Lung (tissue), 12 donors: ENCODE measurements around the gene MYT1. TPM values are rescaled to one million over a fixed set of nuclear protein-coding genes. Genes with fewer than 3 reads are reported as not detected.
"Not testable (repeated sequence)": the region's sequence is repeated elsewhere in the genome, so short reads cannot be mapped to it uniquely, and the experiment has no call there.

ENCODE experiments used
- ATAC-seq: fragments of 200-7000 bp; cut with Tn5 transposase; one replicate; pipeline ENCODE4 v1.9.1; 2020; ENCODE audit warnings: moderate number of reproducible peaks; ENCODE audit not compliant: insufficient read depth, low FRiP score
- DNase-seq, 3 donors: peaks; one replicate each; pipeline ENCODE4 v3.0.0-alpha.2; 2013 to 2017
- H3K27ac ChIP-seq, 2 donors: one replicate each; pipeline ENCODE4 v1.5.1; 2013; ENCODE audit warnings: mild to moderate bottlenecking in 2 of 2, moderate library complexity in 2 of 2, control low read depth in 1 of 2, inconsistent platforms in 1 of 2, low read depth in 1 of 2, low read length in 1 of 2
- H3K27me3 ChIP-seq, 3 donors: one replicate each; pipeline ENCODE4 v1.5.1; 2013; ENCODE audit warnings: low read length in 2 of 3; ENCODE audit not compliant: control insufficient read depth in 3 of 3, insufficient read depth in 3 of 3
- H3K36me3 ChIP-seq, 4 donors: one replicate each; pipeline ENCODE4 v1.5.1; 2013; ENCODE audit warnings: low read length in 4 of 4, mild to moderate bottlenecking in 1 of 4, moderate library complexity in 1 of 4; ENCODE audit not compliant: control insufficient read depth in 4 of 4, insufficient read depth in 4 of 4
- H3K4me1 ChIP-seq, 5 donors: one replicate each; pipeline ENCODE4 v1.5.1; 2013; ENCODE audit warnings: low read length in 5 of 5, mild to moderate bottlenecking in 2 of 5, moderate library complexity in 1 of 5; ENCODE audit not compliant: control insufficient read depth in 5 of 5, insufficient read depth in 5 of 5
- H3K4me3 ChIP-seq: one replicate; pipeline ENCODE4 v1.5.1; 2013; ENCODE audit warnings: mild to moderate bottlenecking, control low read depth, moderate library complexity
- H3K9ac ChIP-seq, 2 donors: one replicate each; pipeline ENCODE4 v1.5.1; 2013; ENCODE audit warnings: low read length in 2 of 2, control low read depth in 1 of 2; ENCODE audit not compliant: insufficient read depth in 1 of 2
- H3K9me3 ChIP-seq, 4 donors: one replicate each; pipeline ENCODE4 v1.5.1; 2013; ENCODE audit warnings: low read length in 3 of 4, mild to moderate bottlenecking in 1 of 4, moderate library complexity in 1 of 4; ENCODE audit not compliant: control insufficient read depth in 4 of 4, insufficient read depth in 3 of 4
- CTCF ChIP-seq: IDR thresholded peaks from 2 replicates; pipeline ENCODE4 v1.5.1; 2012; ENCODE audit warnings: mild to moderate bottlenecking; ENCODE audit errors: control extremely low read depth, extremely low read depth
- WGBS, 2 donors: extraction: QIAGEN DNeasy Blood & Tissue Kit; methylation state at CpG; one replicate each; pipeline ENCODE4 v1.1.7; 2013; 5-methylcytosine and 5-hydroxymethylcytosine counted together
- polyA plus RNA-seq, 2 donors: library from polyadenylated mRNA; stranded (reverse); fragments of 200-250 nt; gene quantifications; one replicate each; pipeline ENCODE4 v1.2.1, GENCODE V29; 2013
- total RNA-seq, 2 donors: library from RNA; depleted of rRNA in 1 of 2; stranded (reverse); fragments of >200 nt in 1 of 2; gene quantifications; one replicate each; pipeline ENCODE4 v1.2.1, GENCODE V29; 2014 to 2021
- donor health status: control.
- donor health status: control.
- donor health status: Bipolar disorder and iron deficiency.
- donor health status: healthy.
- donor health status: DM: yes; HTN: yes; CAD: no.

Gene MYT1
- total and polyA plus RNA-seq, 4 donors = 0.03 to 0.40 (median 0.10) TPM; not detected in 1

GRCh38 chr20:64116541-64117431 lies 47.5 kb upstream of the MYT1 start:
- DNase-seq (no peak), ATAC-seq (no peak)
- no peak overlapping the region for H3K27ac ChIP-seq
- no peaks in the 10 kb centered on the region for H3K9me3 ChIP-seq
- H3K4me3 ChIP-seq = no peak overlapping the region
- no peaks in the 10 kb centered on the region for H3K27me3 ChIP-seq
- H3K4me1 ChIP-seq = peaks cover 0 to 5% (median 0%) of the 10 kb centered on the region in 5 donors
- TF ChIP-seq CTCF = no peak
- no peaks in the 10 kb centered on the region for H3K36me3 ChIP-seq
- H3K9ac ChIP-seq = no peak overlapping the region
- WGBS, 2 donors = 75 to 93% methylated on average over 16 to 17 of the region's 17 CpGs

GRCh38 chr20:64117432-64117777 lies 46.8 kb upstream of the MYT1 start:
- 87 to 90% methylated on average over 3 to 4 of the region's 6 CpGs for WGBS, 2 donors

GRCh38 chr20:64119301-64119680 lies 45.0 kb upstream of the MYT1 start:
- Histone ChIP-seq H3K27me3 (no peaks in the 10 kb centered on the region), H3K4me3 (no peak overlapping the region), H3K36me3 (no peaks in the 10 kb centered on the region), H3K4me1 (peaks cover 0 to 5% (median 0%) of the 10 kb centered on the region in 5 donors), H3K27ac (no peak overlapping the region), H3K9ac (no peak overlapping the region), H3K9me3 (no peaks in the 10 kb centered on the region)
- DNase-seq (no peak), ATAC-seq (no peak)
- WGBS, 2 donors = 82 to 89% methylated on average over 8 of the region's 8 CpGs
- TF ChIP-seq CTCF = no peak

More at GRCh38 chr20:64117432-64117777, 46.8 kb upstream of the MYT1 start:
- H3K27me3 ChIP-seq, ATAC-seq, H3K36me3 ChIP-seq, H3K4me1 ChIP-seq, H3K9ac ChIP-seq, H3K9me3 ChIP-seq, DNase-seq, H3K27ac ChIP-seq, H3K4me3 ChIP-seq: not testable (repeated sequence)

- H3K4me3 ChIP-seq = no peak overlapping the region
- TF ChIP-seq CTCF = no peak
These were observed 44.4 kb upstream of the MYT1 start for GRCh38 chr20:64119681-64120341.

More at GRCh38 chr20:64119681-64120341, 44.4 kb upstream of the MYT1 start:
- no peaks in the 10 kb centered on the region for H3K9me3 ChIP-seq
- peaks cover 0 to 5% (median 0%) of the 10 kb centered on the region in 5 donors for H3K4me1 ChIP-seq
- no peaks in the 10 kb centered on the region for H3K36me3 ChIP-seq
- DNase-seq (no peak), ATAC-seq (no peak)
- H3K27ac ChIP-seq = no peak overlapping the region
- 60 to 62% methylated on average over 13 to 14 of the region's 14 CpGs for WGBS, 2 donors
- H3K27me3 ChIP-seq = no peaks in the 10 kb centered on the region
- H3K9ac ChIP-seq = no peak overlapping the region
